HG03442 (cell line): ENCODE results near the gene CYBRD1.
A peak's percentile ranks its signal among the peaks of the same experiment; 100 is the strongest.

Experiments
- ATAC-seq: cut with Tn5 transposase; IDR thresholded peaks from one replicate; pipeline ENCODE4 v1.9.1; 2021; ENCODE audit warnings: mild to moderate bottlenecking, moderate library complexity; ENCODE audit not compliant: unreplicated experiment

Gene CYBRD1

DNA sequence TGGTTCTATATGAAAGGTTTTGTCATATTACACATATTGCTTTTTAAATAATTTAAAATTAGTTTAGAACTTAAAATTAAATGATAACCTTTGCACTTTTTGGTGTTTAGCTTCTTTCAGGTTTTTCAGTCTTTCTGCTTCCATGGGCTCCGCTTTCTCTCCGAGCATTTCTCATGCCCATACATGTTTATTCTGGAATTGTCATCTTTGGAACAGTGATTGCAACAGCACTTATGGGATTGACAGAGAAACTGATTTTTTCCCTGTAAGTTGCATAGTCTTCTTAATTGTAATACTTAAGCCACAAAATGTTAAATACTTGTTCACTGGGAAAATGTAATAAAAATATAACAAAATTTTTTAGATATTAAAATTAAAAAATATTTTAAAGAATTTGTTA, 31.0 kb downstream of the CYBRD1 start:
- ATAC-seq = no peak

DNA sequence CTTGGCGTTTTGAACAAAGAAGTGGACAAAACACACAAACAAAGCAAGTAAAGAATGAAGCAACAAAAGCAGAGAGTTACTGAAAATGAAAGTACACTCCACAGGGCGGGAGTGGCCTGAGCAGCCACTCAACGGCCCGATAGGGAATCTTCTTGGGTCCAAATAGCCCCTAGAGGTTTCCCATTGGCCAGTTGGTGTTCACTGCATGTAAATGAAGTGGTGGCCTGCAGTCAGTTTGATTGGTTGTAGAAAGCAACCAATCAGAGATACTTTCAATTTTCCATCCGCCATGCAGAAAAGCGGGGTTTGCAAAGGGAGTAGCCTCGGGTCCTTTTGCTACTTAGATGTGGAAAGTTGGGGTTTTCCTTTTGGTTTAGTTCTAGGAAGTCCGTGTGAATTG, 31.6 kb downstream of the CYBRD1 start:
- no peak for ATAC-seq

DNA sequence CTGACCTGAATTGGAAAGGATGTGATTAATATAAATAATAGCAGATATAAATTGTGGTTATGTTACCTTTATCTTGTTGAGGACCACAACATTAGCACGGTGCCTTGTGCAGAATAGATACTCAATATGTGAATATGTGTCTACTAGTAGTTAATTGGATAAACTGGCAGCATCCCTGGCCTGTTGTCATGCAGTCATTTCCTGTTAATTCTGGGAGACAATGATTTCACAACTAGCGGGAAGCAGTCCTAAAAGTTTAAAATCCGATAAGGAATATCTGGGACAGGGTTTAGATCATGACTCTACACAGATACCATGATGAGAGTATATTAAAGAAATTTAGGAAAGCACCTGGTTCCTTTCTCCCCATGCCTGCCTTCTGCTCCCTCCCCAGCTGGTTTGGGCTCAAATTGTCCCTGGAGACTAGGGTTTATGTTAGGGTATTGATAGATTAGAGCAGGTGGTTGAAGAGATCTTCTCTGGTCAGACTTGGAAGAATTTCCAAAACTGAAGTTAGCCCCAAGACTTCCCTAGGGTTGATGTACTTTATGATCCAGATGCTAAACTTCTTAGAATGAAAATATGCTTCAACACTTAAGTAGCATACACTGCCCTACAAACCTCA, 32.8 kb downstream of the CYBRD1 start:
- ATAC-seq = no peak

DNA sequence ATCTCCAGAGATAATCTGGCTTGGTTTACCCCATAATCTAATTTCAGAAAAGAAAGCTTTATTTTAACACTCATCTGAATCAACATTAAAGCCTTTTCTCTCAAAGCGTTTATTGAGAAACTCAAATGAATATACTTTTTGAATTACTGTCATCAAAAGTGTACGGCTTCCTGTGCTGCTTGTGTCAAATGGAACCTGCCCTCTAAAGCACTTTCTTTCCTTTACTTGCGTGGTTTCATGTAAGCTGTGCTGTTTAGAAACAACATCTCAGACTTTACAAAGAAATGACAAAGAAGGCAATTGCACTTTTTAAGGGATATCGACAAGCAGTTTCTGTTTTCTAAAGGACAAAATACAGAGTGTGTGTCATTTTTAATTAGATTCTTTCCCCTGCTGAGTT, 35.1 kb downstream of the CYBRD1 start:
- no peak for ATAC-seq

DNA sequence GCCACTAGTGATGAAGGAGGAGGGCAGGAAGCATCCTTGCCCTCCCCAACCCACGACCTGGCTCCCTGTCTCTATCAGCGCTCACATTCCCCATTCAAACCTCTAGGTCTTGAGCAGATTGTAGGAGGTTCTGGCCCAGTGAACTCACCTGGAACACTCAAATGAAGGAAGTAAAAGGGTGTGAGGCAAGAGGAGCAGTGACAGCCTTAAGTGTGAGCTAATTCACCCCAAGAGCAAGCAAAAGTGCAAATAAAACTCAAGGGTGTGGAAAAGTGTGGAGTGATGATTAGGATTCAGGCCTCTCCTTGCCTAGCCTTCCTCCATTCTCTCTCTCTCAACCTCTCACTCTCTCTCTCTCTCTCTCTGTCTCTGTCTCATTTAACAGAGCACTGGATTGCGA, 41.0 kb downstream of the CYBRD1 start:
- ATAC-seq = no peak

DNA sequence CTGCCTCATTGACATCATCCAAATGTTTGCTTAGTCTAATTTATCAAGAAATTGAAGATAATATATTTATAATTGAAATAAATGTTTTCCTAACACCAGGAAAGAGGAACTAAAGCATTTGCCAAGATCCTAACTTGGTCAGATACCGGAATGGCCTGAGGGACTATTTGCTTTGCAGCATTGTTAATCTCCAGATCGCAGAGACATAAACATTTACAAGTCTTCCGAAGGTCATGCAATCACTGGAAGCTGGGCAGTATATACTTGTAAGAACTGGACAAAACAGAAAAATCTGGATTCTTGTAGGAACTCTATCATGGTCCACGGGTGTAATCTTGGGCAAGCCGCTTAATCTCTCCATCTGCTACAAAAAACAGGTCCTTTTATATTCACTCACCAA, 42.2 kb downstream of the CYBRD1 start:
- no peak for ATAC-seq

DNA sequence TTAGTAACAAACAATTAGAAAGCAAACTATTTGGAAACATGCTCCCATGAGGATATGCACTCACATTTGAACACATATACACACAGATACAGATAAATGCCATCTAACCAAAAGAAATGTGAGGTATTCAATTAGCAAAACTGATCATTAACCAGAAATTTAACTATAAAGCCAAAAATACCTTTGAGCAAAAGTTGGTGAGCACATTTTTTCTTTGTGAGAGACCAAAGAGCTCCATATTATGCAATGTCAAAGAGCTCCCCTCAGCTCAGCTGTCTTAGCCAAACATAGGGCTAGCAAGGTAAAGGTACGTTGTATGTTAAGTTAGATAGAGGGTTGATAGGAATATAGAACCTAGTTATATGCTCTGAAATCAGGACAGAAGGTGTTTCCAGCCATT, 43.8 kb downstream of the CYBRD1 start:
- ATAC-seq = no peak

DNA sequence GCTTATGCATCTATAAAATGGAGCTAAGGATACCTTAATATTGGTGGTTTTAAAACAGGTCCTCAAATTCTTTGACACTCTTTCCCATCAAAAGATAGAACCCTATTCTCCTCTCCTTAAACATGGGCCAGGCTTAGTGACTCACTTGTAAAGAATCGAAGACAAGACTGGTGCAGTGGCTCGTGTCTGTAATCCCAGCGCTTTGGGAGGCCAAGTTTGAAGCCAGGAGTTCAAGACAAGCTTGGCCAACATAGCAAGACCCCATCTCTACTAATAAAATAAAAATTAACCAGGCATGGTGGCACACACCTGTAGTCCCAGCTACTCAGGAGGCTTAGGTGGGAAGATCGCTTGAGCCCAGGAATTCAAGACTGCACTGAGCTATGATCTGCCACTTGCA, 44.5 kb downstream of the CYBRD1 start:
- no peak for ATAC-seq

DNA sequence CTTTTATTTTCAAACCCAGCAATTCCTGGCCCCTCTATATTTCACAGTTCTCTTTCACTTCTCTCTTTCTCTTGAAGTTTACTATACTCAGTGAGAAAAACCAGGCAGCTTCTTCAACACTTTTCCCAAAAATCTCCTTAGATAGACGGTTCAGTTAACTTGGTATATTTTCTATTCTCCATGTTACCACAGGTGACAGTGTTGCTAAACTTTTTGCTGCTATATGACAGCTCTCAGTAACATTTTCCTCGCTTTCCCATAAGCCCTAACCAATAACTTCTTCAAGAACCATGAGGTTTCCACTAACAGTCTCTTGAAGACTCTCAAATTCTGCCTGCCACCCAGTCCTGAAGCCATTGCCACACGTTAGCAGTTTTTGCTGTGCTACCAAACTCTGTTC, 45.8 kb downstream of the CYBRD1 start:
- no peak for ATAC-seq

DNA sequence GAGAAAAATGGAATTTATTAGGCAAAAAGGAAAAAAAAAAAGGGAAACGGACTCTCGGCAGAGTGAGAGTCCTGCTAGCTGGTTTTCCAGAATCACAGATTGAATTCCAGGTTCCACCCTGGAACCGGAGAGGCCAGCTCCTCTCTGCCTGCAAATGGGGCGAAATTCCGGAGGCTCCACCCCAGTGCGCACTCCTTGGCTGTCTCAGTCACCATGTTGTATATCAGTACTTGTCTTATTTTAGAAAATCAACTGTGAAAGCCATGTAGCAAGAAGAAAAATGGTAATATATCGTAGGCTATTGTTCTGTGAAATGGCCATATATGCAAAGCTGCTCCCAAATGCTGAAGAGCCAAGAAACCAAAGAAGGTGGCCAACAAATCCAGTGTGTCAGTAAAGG, 49.4 kb downstream of the CYBRD1 start:
- no peak for ATAC-seq

DNA sequence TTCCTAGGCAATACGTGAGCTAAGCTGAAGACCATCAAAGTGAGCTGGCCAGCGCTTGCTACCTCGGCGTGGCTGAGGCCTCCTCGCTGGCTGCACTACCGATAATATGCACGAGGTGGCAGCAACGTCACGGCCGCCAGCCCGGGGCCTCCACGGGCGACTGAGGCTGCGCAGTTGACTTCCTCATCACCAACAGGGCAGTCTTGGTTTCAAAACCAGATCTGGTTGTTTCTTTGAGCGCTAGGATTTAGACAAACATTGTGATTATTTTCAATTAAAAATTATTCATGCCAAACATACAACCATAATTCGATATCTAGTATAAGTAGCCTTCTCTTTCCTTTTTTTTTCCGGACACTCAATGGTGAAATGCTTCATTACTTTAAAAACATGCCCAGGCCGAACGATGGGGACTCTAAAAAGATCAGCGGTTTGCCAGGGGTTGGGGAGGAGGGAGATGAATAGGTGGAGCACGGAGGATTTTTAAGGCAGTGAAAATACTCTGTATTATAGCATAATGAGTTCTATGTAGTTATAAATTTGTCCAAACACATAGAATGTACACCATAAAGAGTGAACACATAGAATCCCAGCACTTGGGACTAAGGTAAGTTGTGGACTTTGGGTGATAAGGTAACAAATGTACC, 52.0 kb downstream of the CYBRD1 start:
- peak; percentile 85 for ATAC-seq

DNA sequence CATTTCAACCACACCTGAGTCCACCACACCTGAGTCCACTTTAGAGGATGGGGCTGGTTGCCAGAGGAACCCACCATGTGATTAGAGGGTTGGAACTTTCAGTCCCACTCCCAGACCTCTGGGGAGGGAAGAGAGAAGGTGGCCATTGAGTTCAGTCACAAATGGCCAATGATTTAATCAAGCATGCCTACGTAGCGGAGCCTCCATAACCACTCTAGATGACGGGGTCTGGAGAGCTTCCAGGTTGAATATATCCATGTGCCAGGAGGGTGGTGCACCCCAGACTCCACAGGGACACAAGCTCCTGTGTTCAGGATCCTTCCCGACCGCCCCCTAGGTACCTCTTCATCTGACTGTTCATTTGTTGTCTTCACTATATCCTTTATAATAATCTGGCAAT, 53.3 kb downstream of the CYBRD1 start:
- ATAC-seq = no peak

DNA sequence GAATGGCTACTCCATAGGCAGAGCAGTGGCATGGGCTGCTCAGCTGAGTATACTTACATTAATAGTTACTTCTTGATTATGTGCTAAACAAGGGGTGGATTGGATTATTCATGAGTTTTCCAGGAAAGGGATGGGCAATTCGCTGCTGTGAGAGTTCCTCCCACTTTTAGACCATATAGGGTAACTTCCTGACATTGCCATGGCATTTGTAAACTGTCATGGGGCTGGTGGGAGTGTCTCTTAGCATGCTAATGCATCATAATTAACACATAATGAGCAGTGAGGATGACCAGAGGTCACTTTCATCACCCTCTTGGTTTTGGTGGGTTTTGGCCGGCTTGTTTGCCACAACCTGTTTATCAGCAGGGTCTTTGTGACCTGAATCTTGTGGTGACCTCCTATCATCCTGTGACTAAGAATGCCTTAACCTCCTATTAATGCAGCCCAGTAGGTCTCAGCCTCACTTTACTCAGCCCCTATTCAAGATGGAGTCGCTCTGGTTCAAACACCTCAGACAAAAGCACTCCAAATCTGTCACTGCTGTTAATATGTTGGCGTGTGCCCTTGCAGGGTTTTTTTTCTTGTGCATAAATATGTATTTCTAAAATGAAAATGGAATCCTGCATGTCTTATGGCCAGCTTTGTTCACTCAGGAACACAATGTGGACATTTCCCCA, 56.0 kb downstream of the CYBRD1 start:
- ATAC-seq = no peak

DNA sequence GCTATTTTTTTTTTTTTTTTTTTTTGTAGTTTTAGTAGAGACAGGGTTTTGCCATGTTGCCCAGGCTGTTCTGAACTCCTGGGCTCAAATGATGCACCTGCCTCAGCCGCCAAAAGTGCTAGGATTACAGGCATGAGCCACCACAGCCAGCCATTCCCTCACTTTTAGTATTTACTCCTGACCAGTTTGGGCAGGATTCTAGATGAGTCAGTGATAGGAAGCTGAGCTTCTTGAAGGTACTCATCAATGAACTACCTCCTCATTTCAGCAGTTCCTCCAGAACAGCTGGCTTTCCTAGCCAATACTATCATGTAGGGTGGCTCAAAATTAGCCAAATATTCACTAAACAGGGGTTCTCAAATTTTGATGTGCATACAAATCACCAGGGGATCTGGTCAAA, 57.2 kb downstream of the CYBRD1 start:
- ATAC-seq = no peak

DNA sequence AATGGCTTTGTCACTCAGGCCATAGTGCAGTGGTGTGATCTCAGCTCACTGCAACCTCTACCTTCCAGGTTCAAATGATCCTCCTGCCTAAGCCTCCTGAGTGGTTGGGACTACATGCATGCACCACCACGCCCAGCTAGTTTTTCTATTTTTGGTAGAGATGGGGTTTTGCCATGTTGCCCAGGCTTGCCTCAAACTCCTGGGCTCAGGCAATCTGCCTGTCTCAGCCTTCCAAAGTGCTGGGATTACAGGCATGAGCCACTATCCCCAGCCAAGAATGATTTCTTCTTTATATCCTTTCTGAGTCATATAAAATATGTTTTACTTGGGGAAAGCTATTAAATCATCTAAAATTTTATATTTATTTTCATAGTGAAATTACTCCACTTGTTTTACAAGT, 61.3 kb downstream of the CYBRD1 start:
- no peak for ATAC-seq

DNA sequence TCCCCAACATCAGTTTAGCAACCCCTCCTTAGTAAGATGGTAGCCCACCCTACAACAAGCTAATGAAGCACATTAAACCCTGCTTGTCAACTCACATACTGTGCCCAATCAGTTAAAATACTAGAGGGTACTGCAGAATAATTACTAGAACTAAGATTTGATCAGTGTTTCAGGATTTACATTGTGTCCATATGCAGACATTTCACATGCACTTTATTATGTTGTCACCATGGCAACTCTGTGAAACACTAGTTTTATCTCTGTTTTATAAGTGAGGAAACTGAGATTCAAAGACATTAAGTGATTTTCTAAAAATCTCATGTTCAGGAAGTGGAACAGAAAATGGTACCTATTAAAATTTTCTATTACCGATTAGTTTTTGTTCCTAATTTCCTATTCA, 61.7 kb downstream of the CYBRD1 start:
- ATAC-seq = no peak

DNA sequence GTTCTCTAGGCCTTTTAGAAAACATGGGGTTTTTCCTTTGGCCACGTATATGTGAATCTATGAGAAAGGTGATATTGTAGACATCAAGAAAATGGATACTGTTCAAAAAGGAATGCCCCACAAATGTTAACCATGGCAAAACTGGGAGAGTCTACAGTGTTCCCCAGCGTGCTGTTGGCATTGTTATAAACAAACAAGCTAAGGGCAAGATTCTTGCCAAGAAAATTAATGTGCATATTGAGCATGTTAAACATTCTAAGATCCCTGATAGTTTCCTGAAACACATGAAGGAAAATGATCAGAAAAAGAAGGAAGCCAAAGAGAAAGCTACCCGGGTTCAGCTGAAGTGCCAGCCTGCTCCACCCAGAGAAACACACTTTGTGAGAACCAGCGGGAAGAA, 64.9 kb downstream of the CYBRD1 start:
- no peak for ATAC-seq

DNA sequence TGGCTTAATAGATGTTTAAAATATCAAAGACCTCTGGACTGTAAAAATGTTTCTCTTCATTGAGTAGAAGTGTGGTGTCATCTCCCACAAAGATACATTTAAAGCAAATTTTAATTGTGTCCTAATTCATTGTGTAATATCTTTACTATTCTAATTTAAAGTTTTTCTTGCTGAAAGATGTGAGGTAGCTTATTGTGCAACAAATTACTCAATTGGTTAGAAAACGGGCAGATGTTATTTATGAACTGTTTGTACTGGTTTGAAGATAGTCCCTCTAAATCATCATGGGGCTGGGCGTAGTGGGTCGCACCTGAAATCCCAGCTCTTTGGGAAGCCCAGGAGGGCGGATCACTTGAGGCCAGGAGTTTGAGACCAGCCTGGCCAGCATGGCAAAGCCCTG, 65.3 kb downstream of the CYBRD1 start:
- no peak for ATAC-seq

DNA sequence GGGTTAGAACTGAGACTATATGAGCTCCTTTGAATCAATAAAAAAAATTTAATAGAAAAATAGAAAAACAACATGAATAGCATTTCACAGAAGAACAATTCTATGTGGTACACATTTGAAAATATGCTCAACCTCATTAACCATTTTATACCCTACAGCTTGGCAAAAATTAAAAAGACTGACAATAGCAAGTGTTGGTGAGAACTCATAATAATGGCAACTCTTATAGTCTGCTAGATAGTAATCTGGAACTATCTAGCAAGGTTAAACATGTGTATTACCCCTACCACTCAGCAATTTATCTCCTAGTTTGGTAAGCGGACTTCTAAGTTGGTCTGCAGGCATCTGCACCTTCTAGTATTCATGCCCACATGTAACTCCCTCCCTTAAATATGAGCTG, 67.8 kb downstream of the CYBRD1 start:
- ATAC-seq = no peak

DNA sequence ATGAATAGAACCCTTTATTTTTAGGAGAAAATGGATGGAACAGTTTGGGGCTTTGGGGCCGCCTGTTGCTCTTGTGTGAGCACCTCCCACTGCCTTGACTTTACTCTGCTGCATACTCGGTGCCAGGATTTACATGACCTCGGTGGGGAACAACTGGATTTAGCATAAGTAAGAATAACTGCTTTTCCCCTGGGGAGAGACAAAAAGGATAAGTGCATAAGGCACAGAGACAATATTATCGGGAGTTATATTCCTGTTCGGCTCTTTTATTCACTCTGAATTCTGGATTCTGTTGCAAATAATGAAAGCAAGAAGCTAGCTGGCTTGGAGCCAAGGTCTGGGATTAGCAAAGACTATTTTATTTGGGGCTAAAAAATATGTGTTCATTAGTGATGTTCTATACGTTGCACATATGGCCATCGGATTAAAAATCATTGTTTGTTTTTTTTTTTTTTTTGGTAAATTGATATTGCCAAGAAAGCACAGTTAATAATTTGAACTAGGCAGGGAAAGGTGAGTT, 69.8 kb downstream of the CYBRD1 start:
- ATAC-seq = no peak

DNA sequence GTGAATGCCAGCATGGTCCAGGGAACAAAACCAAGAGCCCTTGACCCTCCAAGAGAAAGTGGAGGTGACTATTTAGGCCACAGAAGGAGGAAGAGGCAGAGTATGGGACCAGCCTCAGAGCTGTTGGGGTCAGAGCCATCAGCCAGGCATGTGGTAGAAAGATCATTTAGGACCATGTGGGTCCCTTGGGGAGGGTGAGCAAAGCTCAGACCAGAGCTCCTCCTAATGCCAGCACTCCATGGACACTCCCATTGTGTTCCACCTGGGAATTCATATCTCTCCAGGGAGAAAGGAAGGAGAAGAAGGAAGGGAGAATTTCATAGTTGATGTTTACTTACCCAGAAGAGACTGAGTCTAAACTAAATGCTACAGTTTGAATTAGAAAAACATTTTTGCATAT, 73.2 kb downstream of the CYBRD1 start:
- no peak for ATAC-seq

DNA sequence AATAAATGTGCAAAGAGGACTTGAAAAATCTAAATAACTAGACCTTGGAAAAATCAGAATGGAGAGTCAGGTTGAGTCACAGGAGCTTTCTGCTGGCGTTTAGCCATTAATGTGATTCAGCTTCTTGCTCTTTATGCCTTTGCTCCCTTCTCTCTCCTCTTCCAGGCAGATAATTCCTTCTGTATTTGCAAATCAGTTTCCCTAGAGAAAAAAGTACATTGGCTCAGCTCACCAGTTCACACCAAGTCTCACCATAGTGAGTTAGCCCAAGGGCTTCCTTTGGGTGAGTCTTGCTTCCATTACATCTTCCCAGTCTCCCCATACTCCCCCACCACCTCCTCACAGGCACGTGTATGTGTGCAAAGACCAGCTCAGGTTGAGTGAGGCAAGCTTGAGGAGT, 73.6 kb downstream of the CYBRD1 start:
- no peak for ATAC-seq
